GM12878 (cell line): ENCODE data around the gene FNTB. TPM values are rescaled to one million over a fixed set of nuclear protein-coding genes. Genes with fewer than 3 reads are reported as not detected.
A peak's percentile ranks its signal among the peaks of the same experiment; 100 is the strongest.

Experiments
- ATAC-seq: fragments of 200-7000 bp; cut with Tn5 transposase; 3 replicates; pipeline ENCODE4 v1.9.1; 2020; ENCODE audit warnings: mild to moderate bottlenecking, moderate library complexity
- BruUV-seq: library from RNA; stranded (reverse); fragments of 400-500 nt; replicated peaks from 2 replicates; lab custom pipeline; 2021; lab: Mats Ljungman, UMichigan
- CTCF ChIA-PET: fragments of 300-600 bp; sonication (Branson Sonifier 250); formaldehyde crosslinking; extraction: SDS; loops from one replicate; lab custom pipeline; 2021; ENCODE audit warnings: inconsistent platforms; lab: Yijun Ruan, JAX
- POLR2A ChIA-PET: fragments of 350-600 bp; formaldehyde crosslinking; extraction: SDS; loops from one replicate; lab custom pipeline; 2021; ENCODE audit warnings: inconsistent platforms; lab: Charles Lee
- RAD21 ChIA-PET: fragments of 300-600 bp; sonication (Branson Sonifier 250); formaldehyde crosslinking; loops from one replicate; lab custom pipeline; 2023; ENCODE audit warnings: antibody characterized with exemption; ENCODE audit not compliant: unreplicated experiment; lab: Charles Lee
- SMC1A ChIA-PET: fragments of 300-600 bp; sonication (Branson Sonifier 250); formaldehyde crosslinking; loops from one replicate; lab custom pipeline; 2023; ENCODE audit not compliant: unreplicated experiment, uncharacterized antibody; lab: Charles Lee
- DNase-seq: peaks from one replicate; pipeline ENCODE4 v3.0.0-alpha.2; 2011; ENCODE audit warnings: low read depth, low spot score
- FAIRE-seq: peaks from 3 replicates; lab custom pipeline; 2011; peaks lifted over from hg19 to GRCh38; lab: Jason Lieb, UNC
- H2AFZ ChIP-seq: 2 replicates; pipeline ENCODE4 v1.6.0; 2011; ENCODE audit warnings: low read depth, low read length, control low read depth; ENCODE audit not compliant: control insufficient read depth
- H3K27ac ChIP-seq: 2 replicates; pipeline ENCODE4 v1.5.1; 2011; ENCODE audit warnings: control low read depth; ENCODE audit not compliant: control insufficient read depth, insufficient read depth
- H3K27me3 ChIP-seq, 2 experiments: replicated peaks in 1 of 2; 2 replicates each; pipeline versions ENCODE4 v1.6.0 to v1.6.1; 2011; ENCODE audit warnings: low read length in 1 of 2; ENCODE audit not compliant: control insufficient read depth in 2 of 2, insufficient read depth in 2 of 2
- H3K36me3 ChIP-seq, 2 experiments: 2 replicates each; pipeline ENCODE4 v1.5.1; 2011; ENCODE audit warnings: low read length in 1 of 2; ENCODE audit not compliant: control insufficient read depth in 2 of 2, insufficient read depth in 2 of 2
- H3K4me1 ChIP-seq: 2 replicates; pipeline ENCODE4 v1.6.1; 2011; ENCODE audit warnings: mild to moderate bottlenecking, low read length, moderate library complexity, mixed read lengths; ENCODE audit not compliant: control insufficient read depth, insufficient read depth
- H3K4me2 ChIP-seq: 2 replicates; pipeline ENCODE4 v1.6.0; 2011; ENCODE audit warnings: control low read depth; ENCODE audit not compliant: control insufficient read depth, insufficient read depth
- H3K4me3 ChIP-seq: fragments of 200-600 bp; sonication (generic); 2 replicates; pipeline ENCODE4 v1.5.1; 2016
- H3K79me2 ChIP-seq: 2 replicates; pipeline ENCODE4 v1.6.0; 2011; ENCODE audit warnings: low read length; ENCODE audit not compliant: control insufficient read depth, insufficient read depth
- H3K9ac ChIP-seq: 2 replicates; pipeline ENCODE4 v1.8.0; 2011; ENCODE audit warnings: low read length, control low read depth, mixed read lengths; ENCODE audit not compliant: control insufficient read depth, insufficient read depth
- H3K9me3 ChIP-seq: replicated peaks from 3 replicates; pipeline ENCODE4 v1.5.1; 2011; ENCODE audit warnings: mild to moderate bottlenecking, low read length; ENCODE audit not compliant: control insufficient read depth, insufficient read depth
- H4K20me1 ChIP-seq: 2 replicates; pipeline ENCODE4 v1.6.0; 2011; ENCODE audit not compliant: control insufficient read depth, insufficient read depth
- ATF7 ChIP-seq: fragments of 450-650 bp; IDR thresholded peaks from 2 replicates; pipeline ENCODE4 v1.6.1; 2016; ENCODE audit warnings: low read depth, mild to moderate bottlenecking
- BHLHE40 ChIP-seq, 2 experiments: fragments of 450-650 bp in 1 of 2; IDR thresholded peaks; 2 replicates each; pipeline ENCODE4 v1.6.1; 2011 to 2017; ENCODE audit warnings: low read depth in 2 of 2, borderline replicate concordance in 1 of 2, improper control_type of control experiment in 1 of 2, low read length in 1 of 2, mild to moderate bottlenecking in 1 of 2
- CBFB ChIP-seq: IDR thresholded peaks from 2 replicates; pipeline ENCODE4 v1.6.1; 2016; ENCODE audit warnings: antibody characterized with exemption, low read depth
- EGR1 ChIP-seq, 2 experiments: IDR thresholded peaks; 1 replicate in 1 of 2; 2 replicates in 1 of 2; pipeline ENCODE4 v1.6.1; 2011 to 2012; ENCODE audit warnings: low read depth in 2 of 2, low read length in 2 of 2, borderline replicate concordance in 1 of 2, mild to moderate bottlenecking in 1 of 2, moderate library complexity in 1 of 2
- GABPA ChIP-seq: IDR thresholded peaks from 2 replicates; pipeline ENCODE4 v1.6.1; 2014; ENCODE audit warnings: antibody characterized with exemption, low read depth, mild to moderate bottlenecking, inconsistent platforms
- NFXL1 ChIP-seq: fragments of 450-650 bp; IDR thresholded peaks from 2 replicates; pipeline ENCODE4 v1.6.1; 2017; ENCODE audit warnings: antibody characterized with exemption, mild to moderate bottlenecking, borderline replicate concordance
- POLR2A ChIP-seq: IDR thresholded peaks from 2 replicates; pipeline ENCODE4 v1.6.1; 2011; ENCODE audit warnings: low read depth, mild to moderate bottlenecking, low read length
- RAD51 ChIP-seq: fragments of 450-650 bp; IDR thresholded peaks from 2 replicates; pipeline ENCODE4 v1.6.1; 2016; ENCODE audit warnings: moderate library complexity, mild to moderate bottlenecking, inconsistent platforms
- RB1 ChIP-seq: fragments of 450-650 bp; formaldehyde crosslinking; IDR thresholded peaks from 2 replicates; pipeline ENCODE4 v1.6.1; 2017; ENCODE audit warnings: mild to moderate bottlenecking, borderline replicate concordance
- RUNX3 ChIP-seq: IDR thresholded peaks from 2 replicates; pipeline ENCODE4 v1.6.1; 2012; ENCODE audit warnings: low read length, inconsistent platforms
- SIN3A ChIP-seq: IDR thresholded peaks from 2 replicates; pipeline ENCODE4 v1.6.1; 2012; ENCODE audit warnings: low read depth, low read length, improper control_type of control experiment
- TARDBP ChIP-seq: IDR thresholded peaks from 2 replicates; pipeline ENCODE4 v1.6.1; 2016; ENCODE audit warnings: borderline replicate concordance
- WGBS: methylation state at CpG from one replicate; pipeline ENCODE4 v1.1.6; 2016; ENCODE audit warnings: low lambda C conversion rate; ENCODE audit not compliant: insufficient replicate concordance, insufficient coverage; ENCODE audit errors: missing lambda C conversion rate; 5-methylcytosine and 5-hydroxymethylcytosine counted together
- in situ Hi-C: fragments of 300-500 bp; cut with MboI; formaldehyde crosslinking; loops from 9 replicates; pipeline ENCODE4 v1.14.3; 2018; ENCODE audit warnings: mixed read lengths
- intact Hi-C: fragments of 100-400 bp; cut with micrococcal nuclease; formaldehyde crosslinking; loops from one replicate; pipeline ENCODE4 v1.14.2; 2022; ENCODE audit not compliant: unreplicated experiment
- polyA plus RNA-seq, 11 experiments: library from polyadenylated mRNA; depleted of rRNA in 4 of 11; unstranded in 6 of 11; stranded (reverse) in 5 of 11; fragments of >200 nt; fragmentation: Nextera tagmentation in 4 of 11; fragmentation: Illumina TruSeq in 1 of 11; extraction: Ambion mirVana in 4 of 11; extraction: Trizol in 1 of 11; gene quantifications; 1 replicate in 1 of 11; 2 replicates in 10 of 11; pipeline versions ENCODE4 v1.2.1 to v1.2.3, GENCODE V29; 2011 to 2016; ENCODE audit warnings: inconsistent platforms in 2 of 11, missing spikeins in 2 of 11, low read depth in 1 of 11
- total RNA-seq, 4 experiments: library from RNA; depleted of rRNA in 3 of 4; stranded (reverse); fragments of >200 nt in 3 of 4; fragmentation: Illumina TruSeq in 1 of 4; extraction: Trizol in 1 of 4; gene quantifications; 2 replicates each; pipeline versions ENCODE4 v1.2.1 to v1.2.3, GENCODE V29; 2013 to 2021
- TF ChIP-seq, protein P1 (sequence below): IDR thresholded peaks from 2 replicates; pipeline ENCODE4 v1.6.1; 2011; ENCODE audit warnings: low read depth, mild to moderate bottlenecking, low read length, moderate library complexity, borderline replicate concordance; ENCODE audit errors: extremely low read depth
- TF ChIP-seq, protein P2 (sequence below): IDR thresholded peaks from 2 replicates; pipeline ENCODE4 v1.6.1; 2012; ENCODE audit warnings: low read length, inconsistent platforms

The FNTB gene
- total and polyA plus RNA-seq, 10 of the 15 experiments (the other 5 are each of a cell fraction or from before 2014, with no cell fraction given): 10.4 to 25.1 (median 16.7) TPM

DNA sequence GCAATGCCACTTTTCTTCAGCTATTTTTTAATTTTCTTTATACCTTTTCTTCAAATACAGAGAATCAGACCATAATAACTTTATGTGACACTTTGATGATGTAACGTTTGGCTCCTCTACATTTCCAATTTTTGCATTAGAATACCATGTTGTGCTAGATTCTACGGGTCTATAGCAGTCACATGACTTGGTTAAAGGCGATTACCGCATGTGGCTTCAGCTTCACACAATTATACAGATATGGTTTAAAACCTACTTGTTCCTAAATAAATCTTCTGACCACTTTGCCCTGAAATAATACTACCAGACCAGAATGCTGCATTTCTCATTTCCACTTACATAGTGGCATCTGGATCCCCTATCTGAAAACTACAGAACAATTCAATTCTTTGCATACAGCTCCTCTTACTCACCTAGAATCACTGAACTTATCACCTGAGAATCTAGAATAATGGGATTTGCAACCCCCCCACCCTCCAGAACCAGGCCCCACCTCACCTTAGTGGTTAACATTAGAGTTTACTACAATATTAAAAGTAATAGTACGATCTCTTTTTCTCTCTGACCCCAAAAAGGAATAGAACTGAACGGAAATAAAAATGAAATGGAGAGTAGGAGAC lies 114.3 kb downstream of the FNTB start:
- under 1% methylated on average over 6 of the region's 6 CpGs for WGBS
- H3K4me3 ChIP-seq: peak overlapping the region; percentile 91

More for the DNA sequence above, 114.3 kb downstream of the FNTB start:
- ChIA-PET POLR2A (no interaction called here), SMC1A (interaction anchor here (1.4 kb wide), 1 partner anchor 115 kb away, joined by 4 read pairs; the partner anchor contains the start of gene FNTB), RAD21 (interaction anchor here (1.6 kb wide), 1 partner anchor 114 kb away, joined by 6 read pairs; the partner anchor contains the start of gene FNTB), CTCF (interaction anchor here (0.7 kb wide), 1 partner anchor 80 kb away, joined by 3 read pairs; no protein-coding TSS in a partner anchor)
- Histone ChIP-seq H2AFZ (no peak overlapping the region; the same call in 1 of the 2 replicates), H3K27ac (peak overlapping the region; percentile 51; the same call in 1 of the 2 replicates), H3K36me3 (peaks cover 0 to 6% of the 10 kb centered on the region in 2 experiments; a peak in 1 of 4 replicates), H3K79me2 (peaks cover 59% of the 10 kb centered on the region), H4K20me1 (no peaks in the 10 kb centered on the region), H3K9ac (peak overlapping the region; percentile 43), H3K27me3 (no peaks in the 10 kb centered on the region), H3K9me3 (no peaks in the 10 kb centered on the region), H3K4me1 (peaks cover 9% of the 10 kb centered on the region)
- BruUV-seq: TSS peak; percentile 67
- DNase-seq (no peak), ATAC-seq (no peak), FAIRE-seq (no peak)
- in situ Hi-C loops: no loop called here
- intact Hi-C loops: loop anchor here (5.0 kb wide), 1 partner anchor 114 kb away; the partner anchor contains the start of gene FNTB
- TF ChIP-seq EGR1 (IDR thresholded peaks at IDR 0.05; ENCODE audit: borderline replicate concordance in 1 of 2, low read depth in 2 of 2, low read length in 2 of 2): no peak
- peak in 1 of 2 experiments; percentile 28; a peak in 1 of 4 replicates for TF ChIP-seq BHLHE40 (IDR thresholded peaks at IDR 0.05; ENCODE audit: borderline replicate concordance in 1 of 2, low read depth in 2 of 2, low read length in 1 of 2)
- peak; percentile 87 for TF ChIP-seq RAD51
- TF ChIP-seq POLR2A: no peak
- TF ChIP-seq, protein P1, sequence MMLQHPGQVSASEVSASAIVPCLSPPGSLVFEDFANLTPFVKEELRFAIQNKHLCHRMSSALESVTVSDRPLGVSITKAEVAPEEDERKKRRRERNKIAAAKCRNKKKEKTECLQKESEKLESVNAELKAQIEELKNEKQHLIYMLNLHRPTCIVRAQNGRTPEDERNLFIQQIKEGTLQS: 0 out of 2 replicates have a peak, but pooled peaks have one; percentile 1
- TF ChIP-seq TARDBP: no peak
- peak; percentile 9; the same call in 1 of the 2 replicates for TF ChIP-seq RUNX3
- no peak for TF ChIP-seq CBFB
- TF ChIP-seq, protein P2, sequence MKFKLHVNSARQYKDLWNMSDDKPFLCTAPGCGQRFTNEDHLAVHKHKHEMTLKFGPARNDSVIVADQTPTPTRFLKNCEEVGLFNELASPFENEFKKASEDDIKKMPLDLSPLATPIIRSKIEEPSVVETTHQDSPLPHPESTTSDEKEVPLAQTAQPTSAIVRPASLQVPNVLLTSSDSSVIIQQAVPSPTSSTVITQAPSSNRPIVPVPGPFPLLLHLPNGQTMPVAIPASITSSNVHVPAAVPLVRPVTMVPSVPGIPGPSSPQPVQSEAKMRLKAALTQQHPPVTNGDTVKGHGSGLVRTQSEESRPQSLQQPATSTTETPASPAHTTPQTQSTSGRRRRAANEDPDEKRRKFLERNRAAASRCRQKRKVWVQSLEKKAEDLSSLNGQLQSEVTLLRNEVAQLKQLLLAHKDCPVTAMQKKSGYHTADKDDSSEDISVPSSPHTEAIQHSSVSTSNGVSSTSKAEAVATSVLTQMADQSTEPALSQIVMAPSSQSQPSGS: no peak
- peak; percentile 32; the same call in 1 of the 2 replicates for TF ChIP-seq ATF7
- TF ChIP-seq SIN3A: no peak
- TF ChIP-seq RB1: no peak
- no peak for TF ChIP-seq GABPA
- no peak for TF ChIP-seq NFXL1
- TF ChIP-seq, all 136 proteins: peak for 5
- peak overlapping the region; percentile 66 for H3K4me2 ChIP-seq
